HG03565 (cell line): ENCODE data around the gene RHEX.
A peak's percentile ranks its signal among the peaks of the same experiment; 100 is the strongest.
"Not testable (repeated sequence)": the region's sequence is repeated elsewhere in the genome, so short reads cannot be mapped to it uniquely, and the experiment has no call there.

Experiments used
- ATAC-seq: cut with Tn5 transposase; IDR thresholded peaks from one replicate; pipeline ENCODE4 v1.9.1; 2021; ENCODE audit warnings: mild to moderate bottlenecking, moderate library complexity; ENCODE audit not compliant: unreplicated experiment

RHEX gene, protein sequence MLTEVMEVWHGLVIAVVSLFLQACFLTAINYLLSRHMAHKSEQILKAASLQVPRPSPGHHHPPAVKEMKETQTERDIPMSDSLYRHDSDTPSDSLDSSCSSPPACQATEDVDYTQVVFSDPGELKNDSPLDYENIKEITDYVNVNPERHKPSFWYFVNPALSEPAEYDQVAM

DNA sequence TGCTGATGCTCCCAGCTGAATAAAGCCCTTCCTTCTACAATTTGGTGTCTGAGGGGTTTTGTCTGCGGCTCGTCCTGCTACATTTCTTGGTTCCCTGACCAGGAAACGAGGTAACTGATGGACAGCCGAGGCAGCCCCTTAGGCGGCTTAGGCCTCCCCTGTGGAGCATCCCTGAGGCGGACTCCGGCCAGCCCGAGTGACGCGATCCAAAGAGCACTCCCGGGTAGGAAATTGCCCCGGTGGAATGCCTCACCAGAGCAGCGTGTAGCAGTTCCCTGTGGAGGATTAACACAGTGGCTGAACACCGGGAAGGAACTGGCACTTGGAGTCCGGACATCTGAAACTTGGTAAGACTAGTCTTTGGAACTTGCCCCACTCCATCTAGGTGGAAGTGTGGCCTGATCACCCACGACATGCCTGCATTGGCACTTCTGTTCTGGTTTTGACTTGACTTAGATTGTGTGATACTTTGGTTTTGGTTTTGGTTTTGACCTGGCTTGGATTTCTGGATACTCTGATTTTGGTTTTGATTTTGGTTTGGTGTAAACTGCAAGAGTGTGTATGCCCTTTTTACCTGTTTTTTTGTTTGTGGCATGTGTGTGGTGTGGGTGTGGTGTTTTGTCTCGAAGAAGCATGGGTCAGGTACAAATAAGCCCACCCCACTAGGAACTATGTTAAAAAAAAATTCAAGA, at the start of gene RHEX:
Gene RHEX, plus strand, starts transcription at position 255 of the 692 bp plus-strand sequence. CDS start 44,656 bp downstream, outside the sequence.
- ATAC-seq: not testable (repeated sequence)

DNA sequence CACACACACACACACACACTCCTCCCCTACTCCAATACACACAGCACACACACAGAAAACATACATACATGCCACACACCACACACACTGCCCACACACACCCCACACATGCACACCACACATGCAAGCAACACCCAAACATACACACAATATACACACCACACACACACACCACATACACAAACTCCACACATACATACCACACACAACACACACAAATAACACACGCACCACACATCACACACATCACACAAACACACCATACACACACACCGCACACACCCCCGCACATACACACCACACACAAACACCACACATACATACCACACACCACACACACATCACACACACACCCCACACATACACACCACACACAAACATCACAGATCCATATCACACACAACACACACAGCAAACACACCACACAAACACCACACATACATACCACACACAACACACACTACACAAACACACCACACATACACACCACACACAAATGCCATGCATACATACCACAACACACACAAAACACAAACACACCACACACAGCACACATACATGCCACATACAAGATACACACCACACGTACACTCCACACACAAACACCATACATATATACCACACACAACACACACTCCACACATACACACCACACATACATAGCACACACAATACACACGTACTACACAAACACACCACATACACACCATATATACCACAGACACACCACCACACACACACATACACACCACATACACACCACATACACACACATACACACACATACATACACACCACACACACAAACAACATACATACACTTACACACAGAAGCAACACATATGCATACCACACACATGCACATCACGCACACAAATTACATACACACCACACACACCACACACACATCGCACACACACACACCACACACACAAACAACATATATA, 48.8 kb upstream of the RHEX start:
- no peak for ATAC-seq

DNA sequence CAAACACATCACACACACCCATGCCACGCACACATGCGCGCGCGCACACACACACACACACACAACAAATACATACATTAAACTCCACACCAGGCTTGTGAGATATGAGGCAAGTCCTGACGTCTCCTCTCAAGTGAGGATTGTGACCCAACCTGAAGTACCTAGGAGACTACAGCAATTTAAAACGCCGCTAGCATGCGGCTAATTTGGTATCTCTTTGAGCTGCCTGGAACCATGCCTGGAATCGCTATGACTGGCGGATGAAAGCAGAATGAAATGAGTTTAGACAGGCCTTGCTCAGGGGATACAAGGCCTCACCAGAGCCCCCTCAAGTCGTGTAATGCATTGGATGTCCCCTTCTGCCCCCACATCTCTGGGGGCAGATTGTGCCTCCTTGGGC, 48.1 kb upstream of the RHEX start:
- ATAC-seq: no peak

DNA sequence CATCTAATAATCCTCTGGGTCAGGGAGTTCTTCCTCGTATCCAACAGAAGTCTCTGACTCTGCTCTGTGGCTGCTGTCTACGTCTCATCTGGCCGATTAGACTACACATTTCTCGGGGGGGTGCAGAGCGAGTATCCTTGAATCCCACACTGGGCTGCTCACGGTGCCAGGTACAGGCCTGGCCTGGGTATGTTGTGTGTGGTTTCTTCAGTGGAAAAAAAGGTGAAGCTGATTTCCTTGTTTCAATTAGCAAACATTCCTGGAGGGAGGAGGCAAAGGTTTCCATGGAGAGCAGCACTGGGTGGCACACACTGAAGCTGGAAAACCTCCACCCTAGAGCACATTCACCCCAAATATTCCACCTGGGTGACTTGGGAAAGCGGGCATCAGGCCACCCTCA, 47.7 kb upstream of the RHEX start:
- no peak for ATAC-seq

DNA sequence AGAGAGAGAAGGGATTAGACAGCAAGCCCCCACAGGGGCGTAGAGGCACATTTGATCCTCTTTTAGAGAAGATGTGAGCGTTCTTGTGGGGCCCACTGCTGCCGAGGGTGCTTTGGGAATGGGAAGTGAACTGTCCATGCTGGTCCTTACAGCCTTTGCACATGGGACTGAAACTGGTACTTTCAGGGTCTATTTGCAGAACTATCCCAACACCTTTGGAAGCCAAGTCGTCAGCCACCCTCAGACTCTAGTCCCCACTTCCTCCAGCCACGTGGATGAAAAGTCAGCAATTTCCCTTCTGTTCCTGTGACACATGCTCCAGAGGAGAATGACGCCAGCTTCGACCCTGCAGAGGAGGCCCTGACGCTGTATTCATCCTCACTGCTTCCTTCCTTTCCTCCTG, 47.2 kb upstream of the RHEX start:
- no peak for ATAC-seq

DNA sequence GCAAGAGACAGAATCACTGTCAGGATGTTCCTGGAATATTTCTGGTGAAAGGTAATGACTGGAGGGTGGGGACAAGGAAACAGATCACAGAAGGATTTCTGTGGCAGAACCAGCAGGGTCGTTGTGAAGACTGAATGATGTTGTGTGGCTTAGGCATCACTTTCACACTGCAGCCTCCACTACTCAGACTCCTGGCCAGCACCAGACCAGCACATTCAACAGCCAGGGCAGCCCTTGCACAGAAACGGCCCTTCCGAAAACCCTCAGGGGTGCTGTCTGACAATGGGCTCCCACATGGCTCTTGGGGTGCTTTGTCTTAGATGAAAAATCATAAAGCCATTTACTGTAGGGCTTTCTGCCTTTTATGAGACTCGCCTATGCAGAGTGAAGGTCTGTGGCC, 46.0 kb upstream of the RHEX start:
- no peak for ATAC-seq

DNA sequence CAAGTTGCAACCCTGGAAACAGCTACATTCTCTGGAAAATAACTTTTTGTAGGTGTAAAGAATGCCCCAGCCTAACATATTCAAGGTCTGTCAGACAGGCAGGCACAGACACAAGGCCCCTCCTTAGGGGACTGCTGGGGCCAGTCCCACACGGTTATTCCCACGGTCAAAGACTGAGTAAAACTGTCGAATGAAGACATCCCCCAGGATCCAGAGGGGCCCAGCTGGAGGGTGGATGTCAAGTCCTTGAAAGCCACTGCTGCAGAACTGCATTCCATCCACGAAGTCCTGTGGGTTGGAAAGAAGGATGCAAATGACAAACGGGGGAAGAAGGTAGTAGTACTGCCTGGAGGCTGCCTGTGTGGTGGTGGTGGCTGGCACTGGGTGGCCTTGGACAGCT, 42.9 kb upstream of the RHEX start:
- ATAC-seq: no peak

DNA sequence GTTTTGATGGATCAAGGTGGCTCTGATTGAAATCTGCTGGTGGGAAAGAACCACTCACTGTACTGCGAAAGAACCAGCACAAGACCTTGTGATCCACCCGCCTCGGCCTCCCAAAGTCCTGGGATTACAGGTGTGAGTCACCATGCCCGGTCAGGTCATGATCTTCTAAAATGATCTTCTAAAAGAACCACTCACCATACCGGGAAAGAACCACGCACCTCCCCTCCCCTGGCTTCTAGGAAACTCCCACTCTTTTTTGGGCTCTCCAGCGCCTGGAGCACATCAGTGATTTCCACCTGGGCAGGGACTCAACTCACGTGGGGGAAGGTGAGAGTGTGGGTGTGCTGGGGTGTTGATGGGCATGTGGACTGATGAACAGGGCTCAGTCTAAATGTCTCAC, 41.9 kb upstream of the RHEX start:
- ATAC-seq: no peak

DNA sequence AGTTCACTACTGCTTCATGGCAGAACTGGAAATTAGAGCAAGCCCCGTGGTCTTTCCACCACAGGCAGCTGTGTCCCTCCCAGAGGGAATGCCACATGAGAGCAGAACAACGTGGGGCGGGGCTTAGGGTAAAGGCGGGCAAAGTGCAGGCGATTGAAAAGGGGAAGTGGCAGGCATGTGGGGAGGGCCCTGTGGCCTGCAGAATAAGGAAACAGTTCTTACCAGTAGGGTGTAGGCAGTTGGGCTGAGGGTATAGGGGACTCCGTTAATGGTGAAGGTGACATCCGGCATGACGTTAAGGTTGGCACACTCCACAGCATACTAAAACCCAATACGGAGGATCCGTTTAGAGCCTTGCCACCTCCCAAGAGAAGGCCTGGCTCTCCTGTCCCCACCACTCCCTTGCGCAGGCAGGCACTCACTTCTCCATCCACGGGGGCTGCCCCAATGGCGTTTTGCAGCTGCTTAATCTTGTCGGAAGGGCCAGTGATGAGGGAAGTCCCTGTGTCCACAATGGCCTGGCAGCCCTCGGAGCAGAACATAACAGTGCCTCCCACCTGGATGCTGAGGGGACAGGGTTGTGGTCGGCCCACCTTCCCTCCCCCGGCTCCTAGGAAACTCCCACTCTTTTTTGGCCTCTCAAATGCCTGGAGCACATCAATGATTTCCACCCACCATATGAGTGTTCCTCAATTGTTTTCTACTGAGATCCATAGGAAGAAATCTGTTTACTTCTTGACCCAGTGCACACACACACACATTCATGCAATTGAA, 40.7 kb upstream of the RHEX start:
- peak; percentile 90 for ATAC-seq

DNA sequence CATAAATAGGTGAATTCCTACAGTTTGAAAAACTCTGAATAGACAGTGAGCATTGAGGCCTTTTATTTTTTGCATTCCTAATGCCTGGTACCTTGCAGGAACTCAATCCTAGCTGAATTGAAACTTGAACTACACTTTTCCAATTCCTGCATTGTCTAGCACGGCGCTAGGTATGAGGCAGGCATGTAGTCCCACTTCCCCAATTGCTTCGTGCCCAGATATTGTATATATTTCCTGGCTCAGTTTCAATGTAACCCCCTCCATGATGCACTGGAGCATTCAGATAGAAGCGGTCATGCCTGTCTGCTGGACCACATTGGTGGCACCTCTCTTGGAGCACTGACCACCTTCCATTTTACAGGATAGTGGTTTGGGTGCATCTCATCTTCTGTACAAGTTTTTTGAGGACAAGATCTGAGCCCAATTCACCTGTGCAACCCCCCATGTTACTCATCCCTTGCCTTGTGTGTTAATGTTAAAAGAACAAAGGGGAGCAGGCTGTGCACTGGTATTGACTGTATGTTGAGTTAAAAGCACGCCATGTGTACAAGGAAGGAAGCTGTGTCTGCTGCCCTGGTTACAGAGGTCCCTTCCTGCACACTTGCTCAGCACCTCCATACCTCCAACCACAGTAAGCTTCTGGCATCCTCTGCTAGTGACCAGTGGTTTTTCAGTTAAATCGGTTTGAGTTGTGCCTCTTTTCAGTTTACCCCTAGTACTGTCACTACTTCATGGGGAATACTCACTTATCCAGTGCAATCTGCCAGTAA, 39.8 kb upstream of the RHEX start:
- ATAC-seq: no peak

DNA sequence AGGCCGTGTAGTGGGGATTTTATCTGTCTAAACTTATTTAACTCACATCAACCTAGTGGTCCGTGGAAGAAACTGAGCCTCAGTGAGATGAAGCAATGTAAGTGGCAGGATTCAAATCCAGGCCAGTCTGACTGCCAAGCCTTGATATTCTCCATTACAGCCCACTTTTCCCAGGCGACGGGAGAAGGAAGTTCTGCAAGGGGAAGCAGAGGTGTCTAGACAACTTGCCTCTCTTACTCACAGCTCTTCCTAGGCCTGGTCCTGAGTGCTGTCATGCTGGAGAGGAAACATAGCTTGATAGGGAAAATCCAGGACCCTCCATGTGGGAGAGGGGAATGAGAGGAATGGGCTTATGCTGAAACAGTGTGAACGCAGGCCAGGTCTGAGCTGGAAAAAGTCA, 38.4 kb upstream of the RHEX start:
- no peak for ATAC-seq

DNA sequence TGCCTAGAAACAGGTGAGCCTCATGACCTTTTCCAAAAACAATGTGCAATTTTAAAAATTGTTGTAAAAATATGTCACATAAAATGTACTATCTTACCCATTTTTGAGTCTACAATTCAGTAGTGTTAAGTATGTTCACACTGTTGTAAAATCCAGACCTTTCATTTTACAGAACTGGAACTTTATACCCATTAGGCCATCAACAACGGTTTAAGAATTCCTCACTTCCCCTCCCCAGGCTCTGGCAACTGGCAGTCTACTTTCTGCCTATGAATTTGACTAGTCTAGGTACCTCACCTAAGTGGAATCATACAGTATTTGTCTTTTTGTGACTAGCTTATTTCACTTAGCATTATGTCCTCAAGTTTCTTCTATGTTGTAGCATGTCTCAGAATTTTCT, 37.9 kb upstream of the RHEX start:
- no peak for ATAC-seq

DNA sequence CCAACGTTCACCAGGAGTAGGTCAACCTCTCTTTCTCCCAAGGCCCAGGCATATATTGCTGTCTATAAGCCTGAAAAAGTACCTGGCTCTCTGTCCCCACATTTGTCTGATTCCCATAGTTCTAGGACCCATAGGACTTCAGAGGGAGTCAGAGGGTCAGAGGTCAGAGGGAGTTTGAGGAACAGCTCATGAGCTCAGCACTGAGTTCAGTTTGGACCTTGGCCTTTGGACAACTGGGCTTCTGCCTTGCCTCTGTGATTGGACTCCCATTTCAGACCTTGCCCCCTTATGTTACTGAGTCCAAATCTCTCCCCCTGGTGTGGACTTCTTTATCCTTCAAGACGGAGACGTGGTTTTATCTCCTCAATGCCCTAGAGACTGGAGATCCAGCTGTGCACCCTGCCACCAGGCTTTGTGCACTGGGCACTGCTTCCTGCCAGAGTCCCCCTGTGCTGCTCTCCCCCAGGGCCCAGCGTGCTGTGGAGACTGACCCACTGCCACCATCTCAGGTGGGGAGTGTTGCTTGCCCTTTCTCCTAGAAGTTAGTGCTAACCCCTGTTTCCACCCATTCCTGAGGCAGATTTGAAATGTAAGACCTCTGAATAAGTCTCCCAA, 32.5 kb upstream of the RHEX start:
- ATAC-seq: no peak

DNA sequence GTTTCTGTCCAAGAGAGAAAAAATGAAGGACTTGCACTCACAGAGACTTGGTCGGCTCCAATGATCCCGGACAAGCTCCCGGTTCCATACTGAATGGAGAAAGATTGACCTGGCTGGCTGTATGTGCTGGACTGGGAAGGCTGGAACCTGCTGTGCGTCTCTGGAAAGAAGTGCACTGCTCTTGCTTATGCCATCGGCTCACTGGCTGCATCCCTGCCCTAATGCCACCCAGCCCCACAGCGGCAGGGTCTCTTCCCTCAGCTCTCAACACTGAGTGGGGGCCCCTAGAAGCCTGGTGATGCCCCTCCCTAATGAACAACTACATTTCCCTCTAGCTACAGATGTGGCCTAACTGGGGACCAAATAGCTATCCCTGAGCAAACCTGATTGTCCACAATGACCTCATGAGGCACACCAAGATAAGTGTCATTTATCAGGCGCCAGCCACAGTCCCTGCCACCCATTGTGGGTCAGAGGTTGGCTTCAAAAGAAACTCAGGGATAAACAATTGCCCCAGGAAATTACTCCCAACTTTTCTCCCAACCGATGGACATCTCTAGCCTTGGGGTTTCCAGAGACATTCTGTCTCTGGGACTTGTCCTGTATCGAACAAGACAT, 31.9 kb upstream of the RHEX start:
- ATAC-seq: no peak

DNA sequence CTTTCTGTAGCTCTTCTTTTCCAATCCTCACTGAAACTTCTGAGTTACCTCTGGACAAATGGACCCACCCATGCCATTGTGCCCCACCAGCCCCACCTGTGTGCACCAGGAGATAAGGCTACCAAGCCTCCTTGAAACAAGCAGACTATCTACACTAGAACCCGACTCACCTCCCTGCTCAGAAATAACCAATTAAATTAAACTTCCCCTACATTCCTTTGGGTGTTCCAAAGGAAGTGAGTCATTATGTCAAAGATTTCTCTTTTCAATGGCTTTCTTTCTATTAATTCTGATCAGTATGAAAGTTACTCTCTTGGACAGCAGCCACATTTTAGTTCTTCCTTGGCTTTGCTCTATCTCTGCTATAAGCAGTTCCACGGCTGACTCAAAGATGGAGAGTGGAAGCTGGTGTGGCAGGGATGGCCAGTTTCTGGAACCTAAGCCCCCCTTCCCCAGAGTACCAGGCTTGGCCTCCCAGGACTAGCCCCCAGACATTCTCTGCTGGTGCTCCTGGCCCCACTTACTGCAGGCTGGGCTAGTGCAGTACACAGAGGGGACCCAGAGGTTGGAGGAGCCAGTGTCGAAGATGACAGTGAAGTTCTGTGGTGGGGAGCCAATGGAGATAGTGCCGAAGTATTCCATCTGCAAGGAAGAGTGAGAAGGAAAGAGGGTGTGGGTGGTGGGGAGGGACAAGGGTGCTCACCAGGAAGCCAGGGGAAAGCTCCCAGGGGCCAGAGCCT, 31.2 kb upstream of the RHEX start:
- ATAC-seq: no peak

DNA sequence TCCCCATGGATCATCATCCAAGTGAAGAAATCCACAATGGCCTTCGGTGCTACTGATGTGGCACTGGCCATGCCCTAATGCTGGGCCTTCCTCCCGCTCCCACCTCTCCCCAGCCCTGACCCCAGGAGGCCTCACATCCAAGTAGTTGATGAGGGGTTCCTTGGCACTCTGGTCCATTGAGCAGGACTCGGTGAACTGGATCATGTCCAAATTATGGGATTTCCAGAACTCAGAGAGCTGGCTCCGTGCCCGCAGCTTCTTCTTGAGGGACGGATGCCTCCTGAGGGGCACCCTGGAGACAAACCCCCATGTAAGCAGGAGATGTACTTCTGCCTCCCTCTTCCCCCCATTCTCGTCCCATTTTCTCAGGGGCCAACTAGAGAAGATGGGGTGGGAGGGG, 30.2 kb upstream of the RHEX start:
- ATAC-seq: no peak

DNA sequence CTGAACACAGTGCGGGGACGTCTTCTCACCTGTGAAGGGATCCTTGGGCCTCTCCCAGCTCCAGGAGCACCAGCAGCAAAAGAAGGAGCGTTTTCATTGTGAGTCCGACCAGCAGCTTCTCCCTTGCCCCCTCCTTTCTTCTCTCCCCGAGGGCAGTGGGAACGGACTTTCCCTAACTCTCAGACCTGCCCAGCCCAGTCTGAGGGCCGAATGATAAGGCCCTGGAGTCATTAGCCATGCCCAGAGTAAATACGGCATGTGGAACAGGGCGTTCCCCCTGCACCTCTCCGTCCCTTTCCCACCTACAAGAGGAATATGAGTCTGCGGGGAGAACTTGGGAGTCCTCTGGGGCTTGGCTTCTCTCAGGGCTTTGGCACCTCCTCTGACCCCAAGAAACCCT, 29.3 kb upstream of the RHEX start, which contains the start of gene CTSE:
Gene CTSE, minus strand, starts transcription at position 201 of the 400 bp plus-strand sequence. Its CDS starts 104 bp downstream, at position 97.
- no peak for ATAC-seq

DNA sequence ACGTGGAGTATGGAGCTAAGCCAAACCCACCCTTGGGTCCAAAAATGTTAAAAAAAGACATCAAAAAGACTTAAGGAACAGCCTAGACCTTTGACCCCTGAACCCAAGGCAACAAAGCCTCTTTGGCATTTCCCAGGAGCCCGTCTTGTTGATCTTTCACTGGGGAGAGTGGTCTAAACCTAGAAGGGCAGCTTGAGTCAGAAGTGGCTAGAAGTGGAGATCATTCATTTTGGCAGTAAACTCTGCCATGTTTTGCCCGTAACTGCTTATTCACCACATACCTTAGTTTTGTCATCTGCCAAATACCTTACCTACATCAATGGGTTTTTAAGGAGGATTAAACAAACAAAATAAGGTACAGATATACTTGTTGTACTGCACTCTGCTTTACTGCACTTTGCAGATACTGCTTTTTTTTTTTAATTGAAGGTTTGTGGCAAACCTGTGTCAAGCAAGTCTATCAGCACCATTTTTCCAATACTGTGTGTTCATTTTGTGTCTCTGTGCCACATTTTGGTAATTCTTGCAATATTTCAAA, 27.6 kb upstream of the RHEX start:
- ATAC-seq: no peak
